ENCODE measurements around the gene CMTM8. TPM values are rescaled to one million over a fixed set of nuclear protein-coding genes. Genes with fewer than 3 reads are reported as not detected.
"Not testable (repeated sequence)": the region's sequence is repeated elsewhere in the genome, so short reads cannot be mapped to it uniquely, and the experiment has no call there.

The CMTM8 gene
- polyA plus RNA-seq (2013, experiment 1 of 2; ENCODE audit: insufficient read length) = 1.8 TPM
- 1.7 TPM for polyA plus RNA-seq (2013, experiment 2 of 2; ENCODE audit: insufficient read length)

DNA sequence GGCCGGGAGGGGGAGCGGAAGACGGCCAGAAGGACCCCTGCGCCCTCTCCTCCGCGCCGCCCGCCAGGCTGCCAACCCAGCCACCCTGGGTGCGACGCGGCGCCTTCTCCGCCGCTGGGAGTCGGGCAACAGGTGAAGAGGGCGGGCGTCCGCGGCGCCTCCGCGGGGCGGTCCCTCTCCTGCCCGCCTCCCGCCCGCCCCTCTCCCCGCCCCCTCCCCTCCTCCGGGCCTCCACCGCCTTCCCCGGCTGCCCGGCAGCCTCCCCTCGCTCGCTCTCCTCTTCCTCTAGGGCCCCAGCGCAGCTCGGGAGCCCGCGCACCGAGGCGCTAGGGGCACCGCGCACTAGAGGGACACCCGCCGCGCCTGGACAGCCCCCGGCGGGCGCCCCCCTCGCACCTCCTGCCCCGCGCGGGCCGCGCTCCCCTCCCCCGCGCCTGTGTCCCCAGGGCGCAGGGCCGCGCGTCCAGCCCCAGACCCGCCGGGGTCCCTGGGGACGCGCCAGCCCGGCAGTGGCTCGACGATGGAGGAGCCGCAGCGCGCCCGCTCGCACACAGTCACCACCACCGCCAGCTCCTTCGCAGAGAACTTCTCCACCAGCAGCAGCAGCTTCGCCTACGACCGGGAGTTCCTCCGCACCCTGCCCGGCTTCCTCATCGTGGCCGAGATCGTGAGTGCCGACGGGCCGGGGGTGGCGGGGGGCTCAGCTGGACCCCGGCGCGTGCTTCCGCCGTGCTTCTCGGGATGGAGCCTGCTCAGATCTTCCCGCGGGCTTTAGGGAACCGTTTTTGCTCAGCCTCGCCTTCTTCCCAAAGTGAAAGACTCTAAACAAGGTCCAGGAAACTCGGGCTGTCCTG, at the start of gene CMTM8:
Gene CMTM8, plus strand, starts transcription at position 228 of the 854 bp plus-strand sequence. Its CDS starts 293 bp downstream, at position 521.
- peak; percentile 22 for DNase-seq

GRCh38 chr3:32189693-32190092, 48.8 kb upstream of the CMTM8 start:
- no peak for DNase-seq

DNA sequence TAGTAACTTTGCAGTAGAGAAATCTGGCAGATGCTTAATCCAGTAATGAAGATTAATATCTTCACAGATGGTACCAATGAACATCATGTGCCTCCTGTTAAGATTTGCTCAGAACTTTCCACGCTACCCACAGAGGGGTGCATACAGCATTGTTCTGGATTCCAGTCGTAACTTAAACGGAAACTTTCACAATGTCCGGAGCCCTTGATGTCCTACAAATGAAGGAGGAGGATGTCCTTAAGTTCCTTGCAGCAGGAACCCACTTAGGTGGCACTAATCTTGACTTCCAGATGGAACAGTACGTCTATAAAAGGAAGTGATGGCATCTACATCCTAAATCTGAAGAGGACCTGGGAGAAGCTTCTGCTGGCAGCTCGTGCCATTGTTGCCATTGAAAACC, 47.9 kb upstream of the CMTM8 start:
- DNase-seq = peak; percentile 13

- DNase-seq = no peak
These were observed 45.4 kb upstream of the CMTM8 start for GRCh38 chr3:32193101-32193500.

DNA sequence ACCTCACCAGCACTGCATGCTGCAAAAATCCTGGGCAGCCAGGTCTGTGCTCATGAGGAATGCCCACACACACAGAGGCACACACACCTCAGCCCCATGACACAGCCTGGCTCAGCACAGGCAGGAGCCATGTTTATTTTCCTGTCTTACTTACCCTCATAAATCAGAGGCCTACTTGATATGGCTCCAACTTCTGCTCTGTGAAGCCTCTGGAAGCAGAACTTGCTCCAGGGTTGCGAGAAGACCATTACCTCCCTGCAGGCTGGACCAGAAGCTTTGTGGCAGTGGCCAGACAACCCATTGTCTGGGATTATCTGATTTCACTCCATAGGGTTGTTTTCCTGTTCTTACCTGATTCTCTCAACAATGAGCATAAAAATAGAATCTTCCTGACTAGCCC, 43.8 kb upstream of the CMTM8 start:
- DNase-seq = no peak

DNA sequence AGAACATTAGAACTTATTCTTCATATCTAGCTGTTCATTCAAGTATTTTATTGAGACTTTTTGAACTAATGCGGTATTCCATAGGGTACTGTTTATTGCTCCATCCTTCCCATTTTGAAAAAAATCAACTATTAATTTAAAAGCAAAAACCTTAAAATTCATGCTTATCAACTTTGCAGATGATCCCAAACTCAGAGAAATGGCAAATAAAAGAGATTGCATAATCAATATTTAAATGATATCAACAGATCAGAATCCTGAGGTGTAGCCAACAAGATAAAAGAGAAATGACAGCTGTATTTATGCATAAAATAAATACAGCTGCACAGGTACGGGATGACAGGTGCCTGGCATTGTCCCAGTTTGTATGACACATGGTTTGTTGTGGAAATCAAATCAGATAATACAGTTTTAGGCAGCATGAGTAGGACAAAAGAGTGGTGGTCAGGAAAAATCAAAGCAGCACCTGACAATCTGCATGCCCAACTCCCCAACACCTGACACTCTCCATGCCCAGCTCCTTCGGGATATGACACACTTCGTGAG, 42.4 kb upstream of the CMTM8 start:
- DNase-seq = no peak

GRCh38 chr3:32197991-32198390, 40.5 kb upstream of the CMTM8 start:
- no peak for DNase-seq

GRCh38 chr3:32198714-32199113, 39.8 kb upstream of the CMTM8 start:
- no peak for DNase-seq

- no peak for DNase-seq
These were observed 38.0 kb upstream of the CMTM8 start for GRCh38 chr3:32200490-32200889.

GRCh38 chr3:32200992-32201758, 37.3 kb upstream of the CMTM8 start:
- no peak for DNase-seq

DNA sequence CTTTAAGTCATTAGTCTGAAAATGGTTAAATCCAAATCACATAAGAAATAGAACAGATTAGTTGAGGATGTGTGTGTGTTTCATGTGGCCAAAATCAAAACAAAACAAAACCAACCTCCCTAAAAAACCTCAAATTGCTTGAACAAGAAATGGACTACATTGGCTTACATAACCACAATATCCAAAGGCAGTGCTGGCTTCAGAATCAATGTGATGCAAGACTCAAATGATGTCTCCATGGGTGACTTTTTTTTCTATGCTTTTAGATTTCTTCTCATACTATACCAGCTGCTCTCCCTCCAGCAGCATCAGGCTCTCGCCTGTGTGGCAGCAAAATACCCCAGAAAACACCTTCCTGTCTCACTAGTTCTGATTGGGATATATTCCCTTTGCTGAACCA, 36.0 kb upstream of the CMTM8 start:
- no peak for DNase-seq

- DNase-seq = peak; percentile 27
These were observed 34.6 kb upstream of the CMTM8 start for GRCh38 chr3:32203854-32204253.

- no peak for DNase-seq
These were observed 30.0 kb upstream of the CMTM8 start for GRCh38 chr3:32208447-32208846.

GRCh38 chr3:32215185-32215584, 23.3 kb upstream of the CMTM8 start:
- DNase-seq = no peak

DNA sequence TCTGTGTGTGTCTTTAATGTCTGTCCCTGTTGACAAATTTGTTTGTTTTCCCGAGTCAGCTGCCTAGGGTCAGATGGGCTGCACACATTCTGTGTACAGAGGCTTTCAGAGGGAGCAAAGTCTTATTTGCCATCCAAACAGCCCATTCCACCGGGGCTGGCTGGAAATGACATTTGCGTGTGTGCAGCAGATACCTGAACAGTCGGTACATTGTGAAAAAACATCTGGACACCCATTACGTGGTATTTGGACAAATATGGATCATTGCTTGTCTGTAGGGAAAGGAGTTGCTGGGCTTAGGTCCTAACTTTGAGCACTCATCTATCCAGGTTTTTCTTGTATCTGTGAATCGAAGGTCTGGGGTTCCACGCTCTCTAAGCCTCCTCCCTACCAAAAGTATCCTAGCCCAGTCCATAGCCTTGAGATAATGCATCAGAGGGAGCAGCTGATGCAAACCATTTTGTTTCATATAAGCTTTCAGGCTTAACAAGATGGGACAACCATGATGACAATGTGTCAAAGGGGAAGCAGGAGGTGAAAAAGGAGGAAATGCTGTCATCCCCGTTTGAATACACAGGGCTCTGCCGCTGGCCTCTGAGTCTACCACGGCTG, 22.2 kb upstream of the CMTM8 start:
- DNase-seq = no peak

DNA sequence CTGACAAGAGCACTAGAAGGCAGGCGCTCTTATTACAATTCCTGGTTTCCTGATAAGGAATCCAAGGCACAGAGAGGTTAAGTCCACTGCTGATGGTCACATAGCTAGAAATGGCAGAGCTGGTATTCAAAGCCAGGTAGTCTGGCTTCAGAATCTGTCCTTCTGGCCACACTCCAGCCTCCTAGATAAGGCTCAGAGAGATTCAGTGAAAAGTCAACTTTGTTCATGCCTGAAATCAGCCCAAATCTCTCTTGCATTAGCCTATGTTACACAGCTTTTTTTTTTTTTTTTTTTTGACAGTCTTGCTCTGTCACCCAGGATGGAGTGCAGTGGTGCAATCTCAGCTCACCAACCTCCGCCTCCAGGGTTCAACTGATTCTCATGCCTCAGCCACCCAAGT, 21.1 kb upstream of the CMTM8 start:
- no peak for DNase-seq

- DNase-seq = no peak
These were observed 18.9 kb upstream of the CMTM8 start for GRCh38 chr3:32219537-32219936.

GRCh38 chr3:32220006-32220405, 18.5 kb upstream of the CMTM8 start:
- DNase-seq = no peak

DNA sequence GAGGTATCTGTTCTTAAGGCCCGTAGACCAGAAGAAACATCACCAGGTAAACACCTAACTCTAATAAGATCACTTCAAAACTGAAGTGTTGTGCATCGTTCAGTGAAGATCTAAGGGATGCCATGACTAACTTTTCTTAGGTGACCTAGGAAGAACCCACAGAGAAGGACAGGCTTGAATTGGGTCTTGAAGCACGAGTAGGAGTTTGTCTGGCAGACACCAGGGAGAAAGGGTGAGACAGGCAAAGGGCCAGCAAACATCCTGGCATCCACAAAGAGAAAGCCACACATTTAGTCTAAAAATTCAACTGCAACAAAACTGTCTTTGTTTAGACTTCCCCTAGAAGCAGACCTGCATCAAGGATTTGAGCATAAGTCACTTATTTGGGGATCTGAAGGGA, 15.5 kb upstream of the CMTM8 start:
- no peak for DNase-seq

GRCh38 chr3:32224016-32224516, 14.4 kb upstream of the CMTM8 start:
- no peak for DNase-seq

- DNase-seq = peak; percentile 85
These were observed 11.5 kb upstream of the CMTM8 start for GRCh38 chr3:32226875-32227500.

DNA sequence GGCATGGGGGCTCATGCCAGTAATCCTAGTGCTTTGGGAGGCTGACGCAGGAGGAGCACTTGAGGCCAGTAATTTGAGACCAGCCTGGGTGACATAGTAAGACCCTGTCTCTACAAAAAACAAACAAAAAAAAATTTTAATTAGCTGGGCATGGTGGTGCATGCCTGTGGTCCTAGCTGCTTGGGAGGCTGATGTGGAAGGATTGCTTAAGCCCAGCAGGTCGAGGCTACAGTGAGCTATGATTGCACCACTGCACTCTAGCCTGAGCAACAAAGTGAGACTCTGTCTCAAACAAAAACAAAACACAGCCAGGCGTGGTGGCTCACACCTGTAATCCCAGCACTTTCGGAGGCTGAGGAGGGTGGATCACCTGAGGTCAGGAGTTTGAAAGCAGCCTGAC, 9.7 kb upstream of the CMTM8 start:
- not testable (repeated sequence) for DNase-seq
